ENCODE measurements around the gene CCNDBP1.
"Not testable (repeated sequence)": the region's sequence is repeated elsewhere in the genome, so short reads cannot be mapped to it uniquely, and the experiment has no call there.

The CCNDBP1 gene

GRCh38 chr15:43218908-43219706, 33.9 kb downstream of the CCNDBP1 start:
- DNase-seq: no peak

- no peak for DNase-seq
These were observed 35.0 kb downstream of the CCNDBP1 start for GRCh38 chr15:43219929-43220928.

- no peak for DNase-seq
These were observed 35.8 kb downstream of the CCNDBP1 start, which contains the start of gene EPB42 for GRCh38 chr15:43220991-43221403. Gene EPB42, minus strand, starts transcription at chr15:43221018. Its CDS starts 193 bp downstream, at chr15:43220825.

- no peak for DNase-seq
These were observed 36.2 kb downstream of the CCNDBP1 start for GRCh38 chr15:43221422-43221821.

GRCh38 chr15:43225201-43225949, 40.2 kb downstream of the CCNDBP1 start:
- no peak for DNase-seq

GRCh38 chr15:43225950-43226255, 40.7 kb downstream of the CCNDBP1 start:
- not testable (repeated sequence) for DNase-seq

- DNase-seq: no peak
These were observed 41.5 kb downstream of the CCNDBP1 start for GRCh38 chr15:43226436-43227305.

GRCh38 chr15:43229977-43230376, 44.8 kb downstream of the CCNDBP1 start:
- DNase-seq: no peak

- no peak for DNase-seq
These were observed 45.5 kb downstream of the CCNDBP1 start for GRCh38 chr15:43230640-43231115.

- DNase-seq: no peak
These were observed 47.2 kb downstream of the CCNDBP1 start for GRCh38 chr15:43232289-43232874.

- no peak for DNase-seq
These were observed 50.3 kb downstream of the CCNDBP1 start for GRCh38 chr15:43235536-43235935.

GRCh38 chr15:43237842-43238470, 52.8 kb downstream of the CCNDBP1 start:
- DNase-seq: no peak

GRCh38 chr15:43238671-43239131, 53.5 kb downstream of the CCNDBP1 start:
- no peak for DNase-seq

- DNase-seq: no peak
These were observed 54.7 kb downstream of the CCNDBP1 start for GRCh38 chr15:43239732-43240491.

- DNase-seq: no peak
These were observed 55.9 kb downstream of the CCNDBP1 start for GRCh38 chr15:43241100-43241499.

- no peak for DNase-seq
These were observed 57.4 kb downstream of the CCNDBP1 start for GRCh38 chr15:43242616-43243015.

- DNase-seq: no peak
These were observed 57.9 kb downstream of the CCNDBP1 start for GRCh38 chr15:43243020-43243645.

GRCh38 chr15:43244092-43244491, 58.9 kb downstream of the CCNDBP1 start:
- DNase-seq: no peak

- no peak for DNase-seq
These were observed 61.1 kb downstream of the CCNDBP1 start for GRCh38 chr15:43246261-43246774.

Measured in NCI-H1417 treated with DMSO at 0.1 percent for 48 hours (cell line).